Hepatocyte (in vitro differentiated cells): ENCODE measurements around the gene CLIP4. TPM values are rescaled to one million over a fixed set of nuclear protein-coding genes. Genes with fewer than 3 reads are reported as not detected.

ENCODE experiments used
- DNase-seq: peaks from one replicate; pipeline ENCODE4 v3.0.0-alpha.2; 2016; ENCODE audit warnings: low spot score
- H2AFZ ChIP-seq: fragments of 200-600 bp; sonication (generic); 2 replicates; pipeline ENCODE4 v1.6.0; 2016; ENCODE audit warnings: antibody characterized with exemption, mild to moderate bottlenecking
- H3K27ac ChIP-seq: fragments of 200-600 bp; sonication (generic); 2 replicates; pipeline ENCODE4 v1.5.1; 2016; ENCODE audit warnings: mild to moderate bottlenecking
- H3K27me3 ChIP-seq: fragments of 200-600 bp; sonication (generic); 2 replicates; pipeline ENCODE4 v1.6.1; 2016
- H3K36me3 ChIP-seq: fragments of 200-600 bp; sonication (generic); replicated peaks from 2 replicates; pipeline ENCODE4 v1.5.1; 2016; ENCODE audit warnings: low read depth; ENCODE audit not compliant: insufficient read depth
- H3K4me1 ChIP-seq: fragments of 200-600 bp; sonication (generic); 2 replicates; pipeline ENCODE4 v1.5.1; 2016; ENCODE audit warnings: mild to moderate bottlenecking, moderate library complexity; ENCODE audit not compliant: insufficient read depth
- H3K4me2 ChIP-seq: fragments of 200-600 bp; sonication (generic); 2 replicates; pipeline ENCODE4 v1.6.0; 2016
- H3K4me3 ChIP-seq: fragments of 200-600 bp; sonication (generic); 2 replicates; pipeline ENCODE4 v1.5.1; 2016; ENCODE audit warnings: mild to moderate bottlenecking
- H3K79me2 ChIP-seq: fragments of 200-600 bp; sonication (generic); 2 replicates; pipeline ENCODE4 v1.6.0; 2017; ENCODE audit warnings: mild to moderate bottlenecking
- H3K9me2 ChIP-seq: fragments of 200-600 bp; sonication (generic); replicated peaks from 2 replicates; pipeline ENCODE4 v1.6.0; 2017; ENCODE audit warnings: mild to moderate bottlenecking; ENCODE audit not compliant: insufficient read depth
- H3K9me3 ChIP-seq: fragments of 200-600 bp; sonication (generic); 2 replicates; pipeline ENCODE4 v1.5.1; 2016; ENCODE audit warnings: low read depth, mild to moderate bottlenecking
- H4K20me1 ChIP-seq: fragments of 200-600 bp; sonication (generic); 2 replicates; pipeline ENCODE4 v1.6.0; 2016; ENCODE audit warnings: mild to moderate bottlenecking; ENCODE audit not compliant: insufficient read depth, poor library complexity, severe bottlenecking
- CTCF ChIP-seq: fragments of 200-600 bp; sonication (generic); IDR thresholded peaks from 2 replicates; pipeline ENCODE4 v1.5.1; 2016; ENCODE audit warnings: antibody characterized with exemption, mild to moderate bottlenecking; ENCODE audit not compliant: poor library complexity
- EZH2 ChIP-seq: fragments of 200-600 bp; sonication (generic); IDR thresholded peaks from 2 replicates; pipeline ENCODE4 v1.6.1; 2016; ENCODE audit warnings: antibody characterized with exemption, mild to moderate bottlenecking, borderline replicate concordance
- EZH2phosphoT487 ChIP-seq: fragments of 200-600 bp; sonication (generic); IDR thresholded peaks from one replicate; pipeline ENCODE4 v1.6.1; 2018; ENCODE audit warnings: antibody characterized with exemption, mild to moderate bottlenecking, low read depth, moderate library complexity; ENCODE audit not compliant: unreplicated experiment, severe bottlenecking
- WGBS: methylation state at CpG from one replicate; pipeline ENCODE4 v1.1.6; 2016; ENCODE audit warnings: low lambda C conversion rate; ENCODE audit errors: missing lambda C conversion rate; 5-methylcytosine and 5-hydroxymethylcytosine counted together
- polyA plus RNA-seq: library from polyadenylated mRNA; unstranded; fragments of >200 nt; fragmentation: Nextera tagmentation; extraction: Ambion mirVana; gene quantifications from 2 replicates; pipeline ENCODE4 v1.2.1, GENCODE V29; 2016
- total RNA-seq: library from RNA; depleted of rRNA; stranded (reverse); fragments of >200 nt; gene quantifications from 2 replicates; pipeline ENCODE4 v1.2.3, GENCODE V29; 2014

Gene CLIP4
- total and polyA plus RNA-seq, 2 experiments from 2014 or later: 17.3 to 35.6 TPM

GRCh38 chr2:29072251-29072650 lies 43.0 kb upstream of the CLIP4 start:
- WGBS: over 99% methylated on average over 8 of the region's 8 CpGs
- H3K9me3 ChIP-seq: no peaks in the 10 kb centered on the region

GRCh38 chr2:29072971-29073725 lies 42.1 kb upstream of the CLIP4 start:
- no peak overlapping the region for H3K4me2 ChIP-seq
- no peaks in the 10 kb centered on the region for H4K20me1 ChIP-seq
- TF ChIP-seq EZH2phosphoT487 (no peak), CTCF (no peak), EZH2 (no peak)
- H3K79me2 ChIP-seq: no peaks in the 10 kb centered on the region
- WGBS: 77% methylated on average over 12 of the region's 12 CpGs
- no peak overlapping the region for H3K4me3 ChIP-seq
- no peaks in the 10 kb centered on the region for H3K36me3 ChIP-seq
- no peaks in the 10 kb centered on the region for H3K27me3 ChIP-seq
- no peaks in the 10 kb centered on the region for H3K9me2 ChIP-seq
- H3K4me1 ChIP-seq: no peaks in the 10 kb centered on the region
- no peak overlapping the region for H3K27ac ChIP-seq
- DNase-seq: no peak
- no peak overlapping the region for H2AFZ ChIP-seq
- H3K9me3 ChIP-seq: no peaks in the 10 kb centered on the region

More at GRCh38 chr2:29072251-29072650, 43.0 kb upstream of the CLIP4 start:
- H2AFZ ChIP-seq: no peak overlapping the region
- no peak overlapping the region for H3K4me3 ChIP-seq
- H3K27ac ChIP-seq: no peak overlapping the region
- H4K20me1 ChIP-seq: no peaks in the 10 kb centered on the region
- H3K4me1 ChIP-seq: no peaks in the 10 kb centered on the region
- H3K4me2 ChIP-seq: no peak overlapping the region
- H3K79me2 ChIP-seq: no peaks in the 10 kb centered on the region
- no peaks in the 10 kb centered on the region for H3K36me3 ChIP-seq
- no peak for DNase-seq
- no peak for TF ChIP-seq EZH2phosphoT487
- no peak for TF ChIP-seq EZH2
- no peak for TF ChIP-seq CTCF
- H3K27me3 ChIP-seq: no peaks in the 10 kb centered on the region
- H3K9me2 ChIP-seq: no peaks in the 10 kb centered on the region

GRCh38 chr2:29073933-29074332 lies 41.3 kb upstream of the CLIP4 start:
- H4K20me1 ChIP-seq: no peaks in the 10 kb centered on the region
- H3K4me2 ChIP-seq: no peak overlapping the region
- no peaks in the 10 kb centered on the region for H3K79me2 ChIP-seq
- H2AFZ ChIP-seq: no peak overlapping the region
- H3K27me3 ChIP-seq: no peaks in the 10 kb centered on the region
- H3K9me2 ChIP-seq: no peaks in the 10 kb centered on the region
- no peaks in the 10 kb centered on the region for H3K36me3 ChIP-seq
- H3K4me3 ChIP-seq: no peak overlapping the region
- no peaks in the 10 kb centered on the region for H3K4me1 ChIP-seq
- no peak overlapping the region for H3K27ac ChIP-seq
- no peak for TF ChIP-seq CTCF
- TF ChIP-seq EZH2phosphoT487: no peak
- TF ChIP-seq EZH2: no peak
- no peak for DNase-seq
- WGBS: 95% methylated on average over 4 of the region's 4 CpGs
- no peaks in the 10 kb centered on the region for H3K9me3 ChIP-seq
